Measurements from ENCODE around the gene NCAM2.

DNA sequence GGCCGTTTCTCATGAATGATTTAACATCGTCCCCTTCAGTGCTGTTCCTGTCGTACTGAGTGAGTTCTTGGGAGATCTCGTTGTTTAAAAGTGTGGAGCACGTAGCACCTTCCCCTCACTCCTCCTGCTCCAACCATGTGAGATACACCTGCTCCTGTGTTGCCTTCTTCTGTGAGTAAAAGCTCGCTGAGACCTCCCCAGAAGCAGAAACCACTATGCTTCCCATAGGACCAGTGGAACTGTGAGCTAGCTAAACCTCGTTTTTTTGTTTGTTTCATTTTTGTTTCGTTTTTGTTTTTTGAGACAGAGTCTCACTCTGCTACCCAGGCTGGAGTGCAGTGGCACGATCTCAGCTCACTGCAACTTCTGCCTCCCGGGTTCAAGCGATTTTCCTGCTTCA, 198.6 kb downstream of the NCAM2 start:
- TF ChIP-seq, protein P1, sequence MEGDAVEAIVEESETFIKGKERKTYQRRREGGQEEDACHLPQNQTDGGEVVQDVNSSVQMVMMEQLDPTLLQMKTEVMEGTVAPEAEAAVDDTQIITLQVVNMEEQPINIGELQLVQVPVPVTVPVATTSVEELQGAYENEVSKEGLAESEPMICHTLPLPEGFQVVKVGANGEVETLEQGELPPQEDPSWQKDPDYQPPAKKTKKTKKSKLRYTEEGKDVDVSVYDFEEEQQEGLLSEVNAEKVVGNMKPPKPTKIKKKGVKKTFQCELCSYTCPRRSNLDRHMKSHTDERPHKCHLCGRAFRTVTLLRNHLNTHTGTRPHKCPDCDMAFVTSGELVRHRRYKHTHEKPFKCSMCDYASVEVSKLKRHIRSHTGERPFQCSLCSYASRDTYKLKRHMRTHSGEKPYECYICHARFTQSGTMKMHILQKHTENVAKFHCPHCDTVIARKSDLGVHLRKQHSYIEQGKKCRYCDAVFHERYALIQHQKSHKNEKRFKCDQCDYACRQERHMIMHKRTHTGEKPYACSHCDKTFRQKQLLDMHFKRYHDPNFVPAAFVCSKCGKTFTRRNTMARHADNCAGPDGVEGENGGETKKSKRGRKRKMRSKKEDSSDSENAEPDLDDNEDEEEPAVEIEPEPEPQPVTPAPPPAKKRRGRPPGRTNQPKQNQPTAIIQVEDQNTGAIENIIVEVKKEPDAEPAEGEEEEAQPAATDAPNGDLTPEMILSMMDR (IDR thresholded peaks at IDR 0.05), result no peak
- TF ChIP-seq POLR2A (IDR thresholded peaks at IDR 0.05), result no peak

Data from thyroid gland (tissue), 4 donors.